Left kidney (tissue), 2 donors: ENCODE data around the gene DCLK1. TPM values are rescaled to one million over a fixed set of nuclear protein-coding genes. Genes with fewer than 3 reads are reported as not detected.

Experiments
- DNase-seq: peaks from one replicate; pipeline ENCODE4 v3.0.0-alpha.2; 2013
- polyA plus RNA-seq: library from polyadenylated mRNA; unstranded; fragments of 120-200 nt; gene quantifications from one replicate; pipeline ENCODE4 v1.2.1, GENCODE V29; 2013; ENCODE audit not compliant: insufficient read length

DCLK1 gene
- polyA plus RNA-seq, 1 donor: 7.0 TPM

GRCh38 chr13:35894636-35895035, 236.5 kb downstream of the DCLK1 start:
- no peak for DNase-seq

- DNase-seq: no peak
Observed at GRCh38 chr13:35892837-35893814, 238.1 kb downstream of the DCLK1 start.

- no peak for DNase-seq
Observed at GRCh38 chr13:35891507-35892441, 239.4 kb downstream of the DCLK1 start.

GRCh38 chr13:35889560-35889959, 241.6 kb downstream of the DCLK1 start:
- DNase-seq: no peak

GRCh38 chr13:35888981-35889380, 242.2 kb downstream of the DCLK1 start:
- DNase-seq: no peak

- no peak for DNase-seq
Observed at GRCh38 chr13:35888457-35888883, 242.7 kb downstream of the DCLK1 start.

GRCh38 chr13:35887115-35887666, 244.0 kb downstream of the DCLK1 start:
- DNase-seq: no peak

GRCh38 chr13:35886332-35887114, 244.7 kb downstream of the DCLK1 start:
- DNase-seq: no peak

- DNase-seq: no peak
Observed at GRCh38 chr13:35884211-35884760, 246.9 kb downstream of the DCLK1 start.

GRCh38 chr13:35882722-35883497, 248.3 kb downstream of the DCLK1 start:
- peak; percentile 43 for DNase-seq

GRCh38 chr13:35881360-35881759, 249.8 kb downstream of the DCLK1 start:
- DNase-seq: no peak

GRCh38 chr13:35879111-35879510, 252.1 kb downstream of the DCLK1 start:
- DNase-seq: no peak

- DNase-seq: no peak
Observed at GRCh38 chr13:35876601-35877000, 254.6 kb downstream of the DCLK1 start.

GRCh38 chr13:35874704-35875103, 256.5 kb downstream of the DCLK1 start:
- no peak for DNase-seq

GRCh38 chr13:35872369-35872768, 258.8 kb downstream of the DCLK1 start:
- DNase-seq: no peak

GRCh38 chr13:35871561-35871960, 259.6 kb downstream of the DCLK1 start:
- DNase-seq: no peak

- DNase-seq: no peak
Observed at GRCh38 chr13:35866801-35867200, 264.4 kb downstream of the DCLK1 start.

GRCh38 chr13:35865341-35866240, 265.6 kb downstream of the DCLK1 start:
- peak; percentile 44 for DNase-seq

- DNase-seq: no peak
Observed at GRCh38 chr13:35860661-35861060, 270.5 kb downstream of the DCLK1 start.
